GM21786 (cell line): Measurements from ENCODE around the gene SLC5A12.

Experiments
- ATAC-seq: cut with Tn5 transposase; IDR thresholded peaks from one replicate; pipeline ENCODE4 v1.9.1; 2021; ENCODE audit not compliant: unreplicated experiment

Gene SLC5A12

DNA sequence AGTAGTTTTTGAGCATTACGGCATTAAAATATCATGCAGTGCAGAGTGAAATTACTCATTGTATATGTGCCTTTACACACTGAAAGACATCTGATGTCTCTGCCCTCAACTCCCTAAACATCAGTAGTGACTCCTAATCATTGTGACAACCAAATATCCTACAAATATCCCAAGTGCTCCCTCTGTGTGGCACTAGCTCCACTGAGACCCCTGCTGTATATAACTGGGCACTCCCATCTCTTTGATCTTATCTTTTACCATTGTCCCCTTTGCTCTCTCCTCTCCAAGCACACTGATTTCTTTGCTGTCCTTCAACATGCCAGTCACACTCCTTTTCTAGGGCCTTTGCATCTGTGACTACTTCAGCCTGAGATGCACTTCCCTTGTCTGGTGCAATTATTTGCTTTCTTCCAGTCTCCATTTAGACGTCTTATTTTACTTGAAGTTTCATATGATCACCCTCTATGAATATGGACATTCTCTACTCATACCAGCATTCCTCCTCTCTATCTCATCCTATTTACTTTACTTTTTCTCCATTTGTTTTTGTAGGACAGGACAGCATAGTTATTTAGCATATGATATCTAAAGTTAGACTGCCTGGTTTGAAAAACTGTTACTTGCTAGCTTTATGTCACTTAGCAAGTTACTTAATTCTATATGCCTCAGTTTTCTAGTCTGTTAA lies 2.4 kb downstream of the SLC5A12 start:
- ATAC-seq = no peak

- ATAC-seq = no peak
Measured at GRCh38 chr11:26717771-26718170, 4.1 kb downstream of the SLC5A12 start.

DNA sequence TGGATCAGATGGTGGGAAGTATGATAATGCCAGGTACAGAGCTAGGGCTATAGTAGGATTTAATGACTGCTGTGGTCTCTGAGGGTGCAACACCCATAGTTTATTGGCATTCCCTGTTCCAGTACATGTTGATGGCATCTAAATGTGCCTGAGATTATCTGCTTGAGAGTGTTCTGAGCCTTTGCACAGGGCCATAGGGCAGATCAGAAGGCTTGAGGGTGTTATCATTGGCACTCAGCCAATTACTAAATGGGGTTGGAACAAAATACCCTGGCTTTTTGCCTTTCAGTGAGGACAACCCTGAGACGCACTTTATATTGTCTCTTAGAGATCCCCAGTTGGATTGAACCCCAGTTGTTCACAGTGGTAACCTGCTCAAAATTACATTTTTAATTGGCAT lies 6.7 kb downstream of the SLC5A12 start:
- ATAC-seq = no peak

GRCh38 chr11:26712497-26712896 lies 9.4 kb downstream of the SLC5A12 start:
- no peak for ATAC-seq

- ATAC-seq = no peak
Measured at GRCh38 chr11:26710489-26710888, 11.4 kb downstream of the SLC5A12 start.

DNA sequence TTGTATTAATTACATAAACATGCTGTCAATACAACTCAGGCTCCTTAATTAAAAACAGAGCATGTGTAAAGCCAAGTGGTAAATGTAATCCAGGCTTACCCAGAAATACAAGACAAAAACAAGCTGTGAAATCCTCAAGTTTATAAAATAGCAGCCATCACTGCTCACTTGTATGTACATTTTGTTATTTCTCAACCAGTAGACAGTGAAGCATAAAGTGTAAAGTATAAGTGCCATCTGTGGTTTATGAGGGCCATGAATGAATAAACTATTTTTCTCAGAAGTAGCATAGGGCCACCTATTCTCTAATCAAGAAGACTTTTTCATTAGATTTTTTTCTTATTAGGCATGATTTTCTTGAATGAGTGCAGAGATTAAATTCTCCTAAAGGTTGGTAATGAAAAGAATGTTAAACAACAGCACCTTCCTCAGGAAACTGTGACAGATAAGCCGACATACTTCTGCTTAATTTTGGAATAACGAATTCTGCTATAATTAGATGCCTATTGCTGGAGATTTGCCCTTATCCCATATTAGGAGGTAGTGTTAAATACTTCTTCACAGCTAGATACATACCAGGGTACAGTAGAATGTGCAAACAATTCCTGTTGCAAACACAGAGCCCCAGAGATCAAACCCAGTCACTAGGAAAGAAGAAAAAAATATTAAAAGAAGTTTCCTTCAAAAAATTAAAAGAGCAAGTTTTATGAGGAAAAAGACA lies 13.0 kb downstream of the SLC5A12 start:
- ATAC-seq = no peak

DNA sequence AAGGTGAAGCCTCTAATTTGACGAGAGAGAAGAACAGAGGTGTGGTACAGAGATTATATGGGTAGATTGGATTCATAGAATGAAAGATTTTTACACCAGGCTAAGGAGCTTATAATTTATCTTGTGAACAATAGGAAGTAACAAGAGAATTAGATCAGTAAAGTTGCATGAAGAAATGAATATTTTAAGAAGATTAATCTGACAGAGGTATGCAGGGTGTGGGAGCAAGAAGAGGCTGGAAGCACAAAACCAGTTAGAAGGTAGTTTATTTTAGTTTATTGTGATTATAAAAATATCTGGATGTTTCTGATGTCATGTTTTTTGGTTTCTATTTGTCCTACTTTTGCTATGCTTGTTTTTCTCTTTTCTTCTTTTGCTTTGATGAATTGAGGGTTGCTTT lies 15.7 kb downstream of the SLC5A12 start:
- no peak for ATAC-seq

GRCh38 chr11:26704249-26704648 lies 17.6 kb downstream of the SLC5A12 start:
- no peak for ATAC-seq

GRCh38 chr11:26703411-26704191 lies 18.3 kb downstream of the SLC5A12 start:
- no peak for ATAC-seq

DNA sequence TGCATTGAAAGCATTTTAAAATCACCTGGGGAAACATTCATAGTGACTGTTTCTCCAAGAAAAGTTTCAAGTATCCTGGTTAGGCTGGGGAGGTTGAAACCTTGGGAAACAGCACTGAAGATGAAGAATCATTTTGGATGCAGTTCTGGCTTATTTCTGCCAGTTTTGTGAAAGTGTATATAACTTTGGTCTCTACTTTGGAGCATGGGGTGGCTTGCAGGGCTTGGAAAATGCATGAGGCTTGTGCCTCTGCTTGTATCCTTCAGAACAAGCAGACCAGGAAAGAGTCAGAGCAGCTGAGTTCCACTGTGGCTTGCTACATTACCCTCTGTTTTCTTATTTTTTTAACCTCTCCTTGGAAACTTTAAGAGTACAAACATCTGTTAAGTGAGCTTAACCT lies 19.5 kb downstream of the SLC5A12 start:
- no peak for ATAC-seq

DNA sequence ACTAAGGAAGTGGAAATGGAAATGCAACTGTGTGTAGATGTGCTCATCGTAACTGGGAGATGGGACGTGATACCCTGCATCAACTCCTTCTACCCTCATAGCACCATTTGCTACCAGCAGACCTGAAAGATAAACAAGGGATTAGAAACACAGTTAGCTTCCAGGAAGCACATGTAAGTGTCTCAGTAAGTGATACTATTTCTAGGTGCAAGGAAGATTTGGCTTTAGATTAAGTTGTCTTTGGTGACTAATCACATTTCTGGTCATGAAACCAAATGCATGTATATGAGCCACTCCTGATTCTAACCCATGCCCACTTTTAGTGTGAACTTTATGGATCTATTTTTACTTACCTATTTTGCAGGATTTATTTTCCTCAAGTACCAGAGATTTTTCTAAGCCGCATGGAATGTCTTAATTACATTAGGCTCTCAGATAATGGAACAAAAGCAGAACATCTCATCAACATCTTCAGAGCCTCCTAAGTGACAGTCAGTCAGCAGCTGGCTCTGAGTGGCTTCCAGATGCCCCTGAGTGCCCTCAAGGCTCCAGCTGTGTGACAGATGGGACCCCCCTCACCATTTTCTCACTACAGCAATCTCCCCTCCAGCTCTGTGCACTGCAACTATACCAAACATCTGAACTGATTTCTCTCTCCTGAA lies 21.2 kb downstream of the SLC5A12 start:
- ATAC-seq = no peak

- no peak for ATAC-seq
Measured at GRCh38 chr11:26698224-26698623, 23.6 kb downstream of the SLC5A12 start.

GRCh38 chr11:26696330-26696729 lies 25.5 kb downstream of the SLC5A12 start:
- no peak for ATAC-seq

- no peak for ATAC-seq
Measured at GRCh38 chr11:26688701-26689100, 33.2 kb downstream of the SLC5A12 start.

- no peak for ATAC-seq
Measured at GRCh38 chr11:26687351-26687750, 34.5 kb downstream of the SLC5A12 start.

DNA sequence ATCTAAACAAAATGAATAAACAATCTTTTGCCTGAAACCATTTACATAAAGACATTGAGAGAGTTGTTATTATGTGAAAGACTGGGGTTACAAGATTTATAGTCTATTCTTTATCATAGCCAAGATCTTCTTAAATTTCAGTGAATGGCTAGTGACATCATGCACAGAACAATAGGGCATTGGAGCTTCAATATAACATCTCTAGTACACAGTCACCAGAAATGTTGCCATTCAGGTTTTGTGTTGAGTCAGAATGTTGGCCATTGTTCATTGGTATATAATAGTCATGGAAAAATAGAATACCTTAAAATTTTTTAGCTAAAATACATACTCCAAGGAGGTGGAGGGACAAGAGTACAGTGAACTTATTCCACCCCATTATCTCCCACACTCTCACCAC lies 44.3 kb downstream of the SLC5A12 start:
- ATAC-seq = no peak

DNA sequence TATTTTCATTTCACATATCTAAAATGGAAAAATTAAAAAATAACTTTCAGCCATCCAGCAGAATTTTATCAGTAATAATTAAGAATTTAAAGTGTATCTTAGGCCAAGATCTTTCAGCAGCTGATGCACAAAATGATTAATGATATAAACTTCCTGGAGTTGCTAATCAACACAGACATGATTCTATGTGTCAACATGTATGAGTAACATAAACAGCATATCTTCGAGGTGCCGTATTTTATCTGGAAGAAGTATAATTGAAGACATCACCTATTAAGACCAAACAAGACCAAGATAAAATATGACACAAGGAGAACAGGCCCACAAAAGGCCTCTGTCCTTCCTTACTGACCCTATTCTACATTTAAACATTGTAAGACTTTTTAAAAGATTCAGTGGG lies 45.2 kb downstream of the SLC5A12 start:
- no peak for ATAC-seq

- ATAC-seq = no peak
Measured at GRCh38 chr11:26675233-26675928, 46.5 kb downstream of the SLC5A12 start.

DNA sequence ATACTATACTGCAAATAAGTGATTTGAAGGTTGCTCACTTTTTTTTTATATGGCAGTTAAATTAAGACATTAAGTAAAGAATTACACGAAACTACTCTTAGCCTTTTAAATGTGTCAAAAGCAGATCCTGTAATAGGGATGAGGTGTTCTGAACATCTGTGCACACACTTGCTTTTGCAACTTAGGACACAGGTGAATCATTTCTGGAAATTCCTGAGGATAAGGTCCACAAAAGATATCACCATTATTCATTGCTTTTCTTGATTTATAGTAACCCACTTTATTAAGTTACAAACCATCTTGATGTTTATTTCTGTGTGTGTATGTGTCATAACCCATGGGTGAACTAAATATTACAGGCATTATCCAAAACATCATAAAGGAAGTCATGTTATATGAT lies 55.9 kb downstream of the SLC5A12 start:
- ATAC-seq = no peak

- no peak for ATAC-seq
Measured at GRCh38 chr11:26665036-26665435, 56.8 kb downstream of the SLC5A12 start.

GRCh38 chr11:26662916-26663315 lies 58.9 kb downstream of the SLC5A12 start:
- ATAC-seq = no peak
